GM18861 (cell line): ENCODE measurements around the gene ECHDC3.
"Not testable (repeated sequence)": the region's sequence is repeated elsewhere in the genome, so short reads cannot be mapped to it uniquely, and the experiment has no call there.

Experiments
- ATAC-seq: cut with Tn5 transposase; IDR thresholded peaks from one replicate; pipeline ENCODE4 v1.9.1; 2021; ENCODE audit not compliant: unreplicated experiment

ECHDC3 gene

DNA sequence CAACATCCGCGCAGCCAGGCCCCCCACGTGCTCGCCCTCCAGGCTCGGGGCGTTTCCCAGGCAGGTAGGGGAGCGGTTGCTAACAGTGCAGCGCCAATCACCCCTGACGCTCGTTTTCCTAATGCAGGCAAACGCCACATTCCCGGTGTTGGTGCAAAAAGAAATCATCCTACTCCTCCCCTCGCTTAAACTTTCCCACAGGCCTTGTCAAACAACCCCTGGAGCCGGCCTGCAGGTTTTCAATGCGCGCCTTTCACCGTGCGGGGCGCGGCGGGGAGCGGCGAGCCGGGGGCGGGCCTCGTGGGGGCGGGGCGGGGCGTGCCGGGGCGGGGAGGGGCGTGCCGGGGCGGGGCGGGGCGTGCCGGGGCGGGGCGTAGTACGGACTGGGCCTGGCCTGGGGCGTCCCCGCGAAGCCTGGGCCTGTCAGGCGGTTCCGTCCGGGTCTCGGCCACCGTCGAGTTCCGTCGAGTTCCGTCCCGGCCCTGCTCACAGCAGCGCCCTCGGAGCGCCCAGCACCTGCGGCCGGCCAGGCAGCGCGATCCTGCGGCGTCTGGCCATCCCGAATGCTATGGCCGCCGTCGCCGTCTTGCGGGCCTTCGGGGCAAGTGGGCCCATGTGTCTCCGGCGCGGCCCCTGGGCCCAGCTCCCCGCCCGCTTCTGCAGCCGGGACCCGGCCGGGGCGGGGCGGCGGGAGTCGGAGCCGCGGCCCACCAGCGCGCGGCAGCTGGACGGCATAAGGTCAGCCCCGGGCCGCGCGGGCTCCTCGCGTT is at the start of gene ECHDC3:
Gene ECHDC3 (plus strand): TSS at position 374 of the 770 bp plus-strand sequence. CDS start 195 bp downstream, at position 569.
- peak; percentile 71 for ATAC-seq

DNA sequence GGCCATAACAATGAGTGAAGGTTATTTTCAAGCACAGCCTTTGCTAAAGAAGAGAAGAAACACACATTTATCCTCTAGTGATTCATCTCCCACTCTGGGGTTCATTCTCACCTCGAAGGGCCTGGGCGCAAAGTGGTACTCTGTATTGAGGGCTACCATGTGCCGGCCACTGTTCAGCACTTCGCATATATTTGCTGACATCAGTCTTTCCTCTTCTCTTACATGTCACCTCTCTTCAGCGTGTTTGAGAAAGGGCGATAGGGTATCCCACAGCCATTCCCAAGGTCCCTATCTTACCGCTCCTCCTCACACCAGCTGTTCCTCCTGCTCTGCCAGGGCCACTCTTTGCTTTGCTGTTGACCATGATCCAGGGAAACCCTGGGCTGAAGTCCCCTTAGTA is 48.8 kb upstream of the ECHDC3 start:
- no peak for ATAC-seq

GRCh38 chr10:11695779-11696178 is 46.4 kb upstream of the ECHDC3 start:
- no peak for ATAC-seq

DNA sequence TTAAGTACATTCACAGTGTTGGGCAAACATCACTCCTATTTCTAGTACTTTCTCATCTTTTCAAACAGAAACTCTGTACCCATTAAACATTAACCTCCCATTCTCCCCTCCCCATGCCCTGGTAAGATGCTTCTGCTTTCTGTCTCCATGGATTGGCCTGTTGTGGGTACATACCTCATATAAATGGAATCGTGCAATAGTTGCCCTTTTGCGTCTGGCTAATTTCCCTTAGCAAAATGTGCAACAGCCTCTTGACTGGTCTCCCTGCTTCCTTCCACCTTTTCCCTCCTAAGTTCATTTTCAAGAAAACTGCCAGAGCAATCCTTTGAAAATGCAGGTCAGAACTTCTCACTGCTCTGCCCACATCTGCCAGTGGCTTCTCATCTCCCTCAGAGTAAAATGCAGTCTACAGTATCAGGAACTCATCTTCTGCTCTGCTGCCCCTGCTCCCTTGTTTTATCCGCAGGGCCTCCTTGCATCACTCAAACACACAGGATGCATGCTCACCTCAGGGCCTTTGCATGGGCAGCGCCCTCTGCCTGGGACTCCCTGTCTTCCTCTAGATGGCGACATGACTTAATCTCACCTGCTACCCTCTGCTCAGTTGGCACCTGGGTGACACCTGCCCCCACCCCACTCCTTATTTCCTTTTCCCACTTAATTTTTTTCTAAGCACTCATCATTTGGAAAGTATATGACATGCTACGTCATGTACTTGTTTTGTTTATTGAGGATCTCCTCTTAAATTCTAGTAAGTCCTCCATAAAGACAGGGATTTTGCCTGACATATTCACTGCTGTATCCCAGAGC is 44.3 kb upstream of the ECHDC3 start:
- peak; percentile 47 for ATAC-seq

- ATAC-seq = peak; percentile 73
Measured at GRCh38 chr10:11698691-11699549, 43.3 kb upstream of the ECHDC3 start.

DNA sequence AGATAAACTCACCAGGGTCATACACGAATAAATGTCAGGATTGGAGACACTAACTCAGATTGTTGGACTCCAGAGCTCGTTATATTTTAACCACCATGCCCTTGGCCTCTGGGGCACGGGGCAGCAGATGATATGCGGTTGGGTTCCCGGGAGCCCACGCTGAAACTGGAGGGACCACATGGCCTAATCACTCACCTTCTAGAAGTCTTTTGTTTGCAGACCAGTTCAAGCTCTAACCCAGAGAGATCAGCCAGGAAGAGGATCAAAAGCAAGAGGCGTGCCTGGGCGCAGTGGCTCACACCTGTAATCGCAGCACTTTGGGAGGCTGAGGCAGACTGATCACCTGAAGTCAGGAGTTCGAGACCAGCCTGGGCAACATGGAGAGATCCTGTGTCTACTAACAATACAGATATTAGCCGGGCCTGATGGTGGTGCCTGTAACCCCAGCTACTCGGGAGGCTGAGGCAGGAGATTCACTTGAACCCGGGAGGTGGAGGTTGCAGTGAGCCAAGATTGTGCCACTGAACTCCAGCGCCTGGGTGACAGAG is 42.6 kb upstream of the ECHDC3 start:
- peak; percentile 20 for ATAC-seq

- no peak for ATAC-seq
Measured at GRCh38 chr10:11700539-11700938, 41.6 kb upstream of the ECHDC3 start.

DNA sequence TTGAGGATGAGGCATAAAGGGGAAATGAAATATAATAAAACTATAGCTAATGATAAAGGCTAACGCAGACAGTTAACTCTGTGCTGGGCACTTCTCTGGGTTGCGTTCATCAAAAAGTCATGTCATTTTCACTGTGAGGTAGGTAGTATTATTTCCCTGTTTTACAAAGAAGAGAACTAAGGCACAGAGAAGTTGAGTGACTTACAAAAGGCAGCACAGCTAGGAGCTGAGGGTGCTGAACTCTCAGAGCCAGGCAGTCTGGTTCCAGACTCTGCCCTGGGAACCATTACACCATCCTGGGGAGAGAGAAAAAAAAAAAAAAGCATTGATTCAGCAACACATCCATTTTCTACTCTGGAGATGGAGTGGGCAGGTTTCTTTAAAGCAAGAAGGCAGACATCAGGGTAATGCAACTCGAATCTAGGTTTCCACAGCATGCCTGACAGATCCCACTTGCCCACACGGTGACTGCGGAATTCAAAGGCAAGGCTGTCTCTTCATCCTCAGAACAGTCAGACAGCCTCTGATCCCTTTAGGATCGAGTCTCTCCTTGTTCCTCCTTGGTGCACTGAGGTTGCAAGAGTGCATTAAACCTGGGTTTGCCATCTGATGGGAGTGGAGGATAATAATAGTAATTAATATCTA is 40.6 kb upstream of the ECHDC3 start:
- ATAC-seq = no peak

- no peak for ATAC-seq
Measured at GRCh38 chr10:11702264-11702663, 39.9 kb upstream of the ECHDC3 start.

GRCh38 chr10:11704092-11704491 is 38.1 kb upstream of the ECHDC3 start:
- no peak for ATAC-seq

DNA sequence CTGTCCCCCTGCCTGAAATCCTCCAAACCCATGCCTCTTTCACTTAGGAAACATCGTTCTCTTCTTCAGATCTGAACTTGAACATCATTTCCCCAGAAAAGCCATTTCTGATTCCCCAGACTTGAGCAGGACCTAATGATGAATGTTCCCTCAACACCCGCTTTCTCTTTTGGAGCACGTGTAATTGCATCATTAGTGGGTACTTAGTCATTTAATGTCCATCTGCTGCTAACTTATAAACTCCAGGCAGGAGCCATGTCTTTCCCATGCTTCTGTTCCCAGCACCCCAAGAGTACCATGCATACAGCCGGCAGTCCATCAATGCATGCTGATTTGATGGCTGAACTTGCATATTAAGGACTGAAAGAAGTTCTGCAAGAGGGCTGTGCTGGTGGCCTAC is 36.5 kb upstream of the ECHDC3 start:
- no peak for ATAC-seq

- no peak for ATAC-seq
Measured at GRCh38 chr10:11706895-11707567, 35.2 kb upstream of the ECHDC3 start.

GRCh38 chr10:11707624-11708350 is 34.4 kb upstream of the ECHDC3 start:
- no peak for ATAC-seq

DNA sequence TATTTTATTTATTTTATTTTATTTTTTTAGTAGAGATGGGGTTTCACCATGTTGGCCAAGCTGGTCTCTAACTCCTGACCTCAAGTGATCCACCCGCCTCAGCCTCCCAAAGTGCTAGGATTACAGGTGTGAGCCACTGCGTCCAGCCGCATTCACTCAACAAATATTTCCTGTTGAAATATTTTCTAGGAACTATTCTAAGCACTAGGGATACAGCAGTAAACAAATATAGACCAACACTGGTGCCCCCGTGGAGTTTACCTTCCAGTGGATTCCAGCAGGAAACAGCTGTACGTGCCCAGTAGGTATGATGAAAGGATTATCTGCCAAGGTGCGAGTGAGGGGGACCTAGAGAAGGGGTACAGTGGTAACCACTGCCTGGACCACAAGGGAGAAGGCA is 33.4 kb upstream of the ECHDC3 start:
- ATAC-seq = not testable (repeated sequence)

DNA sequence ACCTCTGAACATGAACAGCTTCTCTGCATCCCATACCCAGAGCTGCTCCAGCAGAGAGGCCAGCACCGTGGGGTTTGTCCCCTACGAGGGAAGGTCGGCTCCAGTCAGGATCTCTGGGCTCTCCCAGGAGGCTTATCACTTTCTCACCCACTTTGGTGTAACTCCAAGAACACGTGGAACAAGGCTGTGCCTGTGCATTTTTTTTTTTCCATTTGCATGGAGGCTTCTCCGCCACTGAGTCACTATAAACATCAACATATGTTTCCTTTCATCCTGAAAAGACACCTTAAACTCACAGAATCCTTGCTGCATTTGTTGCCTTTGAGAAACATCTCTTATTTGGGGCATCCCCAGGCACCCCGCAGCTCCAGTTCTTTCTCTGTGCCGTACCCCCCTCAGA is 29.4 kb upstream of the ECHDC3 start:
- ATAC-seq = no peak

DNA sequence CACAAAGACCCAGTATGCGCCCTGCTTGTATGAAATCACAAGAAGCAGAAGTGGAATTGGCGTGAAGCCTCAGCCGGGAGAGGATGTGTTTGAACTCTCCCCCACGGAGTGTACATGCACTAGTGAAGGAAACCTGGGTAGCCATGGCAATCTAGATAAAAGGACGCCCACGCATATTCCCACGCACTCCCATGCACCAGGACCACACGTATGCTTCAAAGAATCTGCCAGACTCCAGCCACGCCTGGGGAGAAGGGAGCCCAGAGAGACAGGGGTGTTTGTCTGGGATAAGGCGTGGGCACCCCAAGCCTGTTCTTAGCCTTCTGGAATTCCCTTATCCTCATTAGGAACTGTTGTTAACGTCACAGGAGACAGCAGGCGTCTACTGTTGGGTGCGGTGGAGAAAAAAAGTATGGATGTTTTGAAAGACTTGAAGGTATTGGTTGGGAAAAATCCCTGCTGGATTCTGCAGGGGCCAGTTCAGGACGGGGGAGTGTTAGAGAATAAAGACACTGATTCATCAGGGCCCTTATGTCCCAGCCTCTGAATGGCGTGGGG is 28.9 kb upstream of the ECHDC3 start:
- no peak for ATAC-seq

DNA sequence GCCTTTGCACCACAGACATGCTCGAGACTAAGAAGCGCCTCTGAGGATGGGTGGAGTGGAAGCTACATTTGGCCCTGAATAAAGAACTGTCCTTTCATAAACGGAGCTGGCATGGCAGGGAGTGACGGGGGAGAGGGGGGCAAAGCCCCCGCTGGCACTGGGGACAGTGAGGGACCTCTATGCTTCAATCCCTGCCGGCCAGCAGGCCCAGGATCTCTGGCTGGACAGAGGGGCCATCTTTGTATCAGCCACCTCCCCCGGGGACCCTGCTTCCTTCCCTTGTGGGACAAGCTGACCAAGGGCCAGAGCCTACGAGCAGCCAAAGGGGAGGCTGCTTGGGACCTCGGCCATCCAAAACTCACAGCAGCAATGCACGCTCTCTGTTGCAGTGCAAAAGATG is 28.2 kb upstream of the ECHDC3 start:
- no peak for ATAC-seq

DNA sequence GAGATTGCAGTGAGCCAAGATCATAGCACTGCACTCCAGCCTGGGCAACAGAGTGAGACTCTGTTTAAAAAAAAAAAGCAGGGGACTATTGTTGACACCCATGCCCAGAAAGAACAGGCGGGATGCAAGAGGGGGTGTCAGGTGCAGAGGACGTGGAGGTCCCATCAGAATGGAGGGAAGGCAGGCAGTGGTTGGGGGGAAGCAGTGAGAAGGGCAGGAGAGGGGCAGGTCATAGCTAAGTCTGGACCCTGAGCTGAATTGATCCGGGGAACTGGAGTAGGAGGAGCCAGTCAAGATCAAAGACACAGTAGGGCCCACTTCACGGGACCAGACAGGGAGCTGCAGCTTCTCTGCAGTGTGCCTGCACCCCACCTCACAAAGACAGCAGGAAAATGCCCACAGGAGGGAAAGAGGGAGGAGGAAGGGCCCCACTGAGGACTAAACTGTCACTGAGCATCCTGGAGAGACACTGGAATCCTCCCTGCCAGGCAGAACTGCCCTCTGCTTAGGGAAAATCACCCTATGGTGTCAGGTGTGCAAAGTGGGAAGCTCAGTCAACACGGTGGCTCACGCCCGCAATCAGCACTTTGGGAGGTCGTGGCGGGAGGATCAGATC is 27.3 kb upstream of the ECHDC3 start:
- ATAC-seq = no peak
